UCSD-AML1 (cell line): ENCODE data around the gene RABEP2.
A peak's percentile ranks its signal among the peaks of the same experiment; 100 is the strongest.
"Not testable (repeated sequence)": the region's sequence is repeated elsewhere in the genome, so short reads cannot be mapped to it uniquely, and the experiment has no call there.

Source experiments
- DNase-seq: peaks from one replicate; lab custom pipeline; 2025; ENCODE audit not compliant: unreplicated experiment; lab: John Stamatoyannopoulos, UW

Gene RABEP2

GRCh38 chr16:28933171-28933570 is 8.1 kb upstream of the RABEP2 start:
- DNase-seq, result no peak

DNA sequence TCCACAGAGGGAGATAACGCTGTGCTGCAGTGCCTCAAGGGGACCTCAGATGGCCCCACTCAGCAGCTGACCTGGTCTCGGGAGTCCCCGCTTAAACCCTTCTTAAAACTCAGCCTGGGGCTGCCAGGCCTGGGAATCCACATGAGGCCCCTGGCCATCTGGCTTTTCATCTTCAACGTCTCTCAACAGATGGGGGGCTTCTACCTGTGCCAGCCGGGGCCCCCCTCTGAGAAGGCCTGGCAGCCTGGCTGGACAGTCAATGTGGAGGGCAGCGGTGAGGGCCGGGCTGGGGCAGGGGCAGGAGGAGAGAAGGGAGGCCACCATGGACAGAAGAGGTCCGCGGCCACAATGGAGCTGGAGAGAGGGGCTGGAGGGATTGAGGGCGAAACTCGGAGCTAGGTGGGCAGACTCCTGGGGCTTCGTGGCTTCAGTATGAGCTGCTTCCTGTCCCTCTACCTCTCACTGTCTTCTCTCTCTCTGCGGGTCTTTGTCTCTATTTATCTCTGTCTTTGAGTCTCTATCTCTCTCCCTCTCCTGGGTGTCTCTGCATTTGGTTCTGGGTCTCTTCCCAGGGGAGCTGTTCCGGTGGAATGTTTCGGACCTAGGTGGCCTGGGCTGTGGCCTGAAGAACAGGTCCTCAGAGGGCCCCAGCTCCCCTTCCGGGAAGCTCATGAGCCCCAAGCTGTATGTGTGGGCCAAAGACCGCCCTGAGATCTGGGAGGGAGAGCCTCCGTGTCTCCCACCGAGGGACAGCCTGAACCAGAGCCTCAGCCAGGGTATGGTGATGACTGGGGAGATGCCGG is 7.5 kb upstream of the RABEP2 start:
- no peak for DNase-seq

GRCh38 chr16:28931801-28932225 is 6.8 kb upstream of the RABEP2 start, which contains the start of gene CD19:
TSS of gene CD19 (plus strand) at chr16:28931971. CDS start at chr16:28932001, 30 bp downstream.
- DNase-seq, result no peak

GRCh38 chr16:28930652-28931051 is 5.6 kb upstream of the RABEP2 start:
- DNase-seq, result peak; percentile 58

GRCh38 chr16:28930203-28930602 is 5.2 kb upstream of the RABEP2 start:
- DNase-seq, result no peak

- no peak for DNase-seq
These were observed 2.8 kb upstream of the RABEP2 start for GRCh38 chr16:28927815-28928214.

DNA sequence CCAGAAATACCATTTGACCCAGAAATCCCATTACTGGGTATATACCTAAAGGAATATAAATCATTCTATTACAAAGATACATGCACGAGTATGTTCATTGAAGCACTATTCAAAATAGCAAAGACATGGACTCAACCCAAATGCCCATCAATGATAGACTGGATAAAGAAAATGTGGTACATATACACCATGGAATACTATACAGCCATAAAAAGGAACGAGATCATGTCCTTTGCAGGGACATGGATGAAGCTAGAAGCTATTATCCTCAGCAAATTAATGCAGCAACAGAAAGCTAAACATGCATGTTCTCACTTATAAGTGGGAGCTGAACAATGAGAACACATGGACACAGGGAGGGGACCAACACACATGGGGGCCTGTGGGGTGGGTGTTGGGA is 1.2 kb upstream of the RABEP2 start:
- not testable (repeated sequence) for DNase-seq

DNA sequence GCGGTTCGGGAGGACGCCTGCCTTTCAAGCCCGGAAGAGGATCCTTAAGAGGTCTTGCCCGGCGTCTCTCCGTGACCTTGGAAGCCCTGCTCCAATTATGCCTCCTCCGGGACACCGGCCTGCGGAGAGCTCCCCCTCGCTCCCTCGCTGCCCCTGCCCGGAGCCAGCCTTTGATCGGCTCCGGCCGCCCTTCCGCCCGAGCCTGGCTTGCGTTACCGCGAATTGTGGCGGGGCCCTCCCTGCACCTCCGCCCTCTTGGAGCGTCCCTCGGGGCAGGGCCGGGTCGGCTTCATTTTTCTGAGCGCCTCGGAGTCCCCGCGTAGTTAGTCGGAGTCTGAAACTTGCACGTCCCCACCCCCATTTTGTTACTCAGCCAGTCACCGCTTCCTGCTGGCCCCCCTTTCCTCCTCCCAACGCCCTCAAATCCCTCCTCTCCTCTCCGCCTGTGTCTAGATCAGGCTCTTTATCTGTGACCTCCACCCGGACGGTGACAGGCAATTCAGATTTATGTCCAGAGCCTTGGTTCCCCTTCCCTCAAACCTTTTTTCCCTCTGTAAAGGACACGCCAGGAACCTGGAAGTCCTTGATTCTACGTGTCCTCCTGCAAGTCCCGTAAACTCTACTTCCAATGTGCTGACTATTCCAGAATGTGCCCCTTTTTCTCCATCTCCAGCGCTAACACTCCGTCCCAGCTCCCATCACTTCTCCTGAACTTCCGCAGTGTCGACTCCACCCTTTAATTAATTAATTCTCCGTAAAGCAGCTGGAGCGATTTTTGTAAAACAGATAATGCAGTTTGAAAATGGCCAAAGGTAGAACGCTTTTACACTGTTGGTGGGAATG is 569 bp upstream of the RABEP2 start:
- peak; percentile 87 for DNase-seq

GRCh38 chr16:28924399-28924761 is 658 bp downstream of the RABEP2 start:
- DNase-seq, result no peak

- DNase-seq, result no peak
These were observed 1.2 kb downstream of the RABEP2 start for GRCh38 chr16:28923652-28924398.

- no peak for DNase-seq
These were observed 1.8 kb downstream of the RABEP2 start for GRCh38 chr16:28923231-28923587.

DNA sequence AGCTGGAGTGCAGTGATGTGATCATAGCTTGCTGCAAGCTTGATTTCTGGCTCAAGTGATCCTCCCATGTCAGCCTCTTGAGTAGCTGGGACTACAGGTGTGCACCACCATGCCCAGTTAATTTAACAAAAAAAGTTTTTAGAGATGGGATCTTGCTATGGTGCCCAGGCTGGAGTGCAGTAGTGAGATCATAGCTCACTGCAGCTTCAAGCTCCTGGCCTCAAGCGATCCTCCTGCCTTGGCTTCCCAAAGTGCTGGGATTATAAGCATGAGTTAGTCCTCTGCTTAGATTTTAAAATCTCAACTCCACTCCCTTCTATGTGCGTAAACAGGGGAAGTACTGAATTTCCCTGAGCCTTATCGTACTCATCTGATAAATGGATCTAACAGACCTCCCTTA is 6.3 kb downstream of the RABEP2 start:
- no peak for DNase-seq

- DNase-seq, result peak; percentile 22
These were observed 7.9 kb downstream of the RABEP2 start for GRCh38 chr16:28917095-28917494.

GRCh38 chr16:28915181-28915580 is 9.9 kb downstream of the RABEP2 start:
- no peak for DNase-seq

- no peak for DNase-seq
These were observed 10.9 kb downstream of the RABEP2 start for GRCh38 chr16:28913946-28914724.

DNA sequence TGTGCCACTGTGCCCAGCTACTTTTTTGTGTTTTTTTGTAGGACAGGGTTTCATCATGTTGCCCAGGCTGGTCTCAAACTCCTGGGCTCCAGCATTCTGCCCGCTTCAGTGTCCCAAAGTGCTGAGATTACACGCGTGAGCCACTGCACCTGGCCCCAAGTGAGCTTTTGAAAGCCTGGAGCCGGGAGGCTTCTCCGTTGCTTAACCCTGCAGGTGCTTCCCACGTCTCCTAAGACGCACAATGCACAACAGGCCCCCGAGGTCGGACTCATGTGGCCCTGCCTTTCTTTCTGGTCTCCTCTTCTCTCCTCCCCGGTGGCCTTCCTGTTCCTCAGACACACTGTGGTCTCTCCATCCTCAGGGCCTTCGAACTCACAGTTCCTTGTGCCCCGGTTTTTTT is 12.5 kb downstream of the RABEP2 start:
- DNase-seq, result no peak

GRCh38 chr16:28910086-28911031 is 14.7 kb downstream of the RABEP2 start:
- DNase-seq, result no peak

- DNase-seq, result no peak
These were observed 19.2 kb downstream of the RABEP2 start for GRCh38 chr16:28905800-28906372.

- no peak for DNase-seq
These were observed 19.7 kb downstream of the RABEP2 start for GRCh38 chr16:28905229-28905754.
